Liver (tissue), 9 donors: ENCODE data around the gene ELP4. TPM values are rescaled to one million over a fixed set of nuclear protein-coding genes. Genes with fewer than 3 reads are reported as not detected.

Experiments
- DNase-seq: peaks from one replicate; pipeline ENCODE4 v3.0.0-alpha.2; 2017; ENCODE audit warnings: low spot score
- H3K27ac ChIP-seq, 2 donors: one replicate each; pipeline ENCODE4 v1.7.0; 2013; ENCODE audit warnings: inconsistent platforms in 2 of 2, low read length in 2 of 2, control low read depth in 1 of 2, low read depth in 1 of 2, mild to moderate bottlenecking in 1 of 2
- H3K27me3 ChIP-seq, 4 donors: one replicate each; pipeline versions ENCODE4 v1.6.1 to v1.7.0; 2013; ENCODE audit warnings: low read length in 3 of 4, inconsistent platforms in 1 of 4, mild to moderate bottlenecking in 1 of 4, moderate library complexity in 1 of 4; ENCODE audit not compliant: control insufficient read depth in 4 of 4, insufficient read depth in 4 of 4
- H3K36me3 ChIP-seq, 4 donors: one replicate each; pipeline versions ENCODE4 v1.6.1 to v1.7.0; 2013; ENCODE audit warnings: low read length in 3 of 4, mild to moderate bottlenecking in 3 of 4, low read depth in 1 of 4, moderate library complexity in 1 of 4; ENCODE audit not compliant: control insufficient read depth in 4 of 4, insufficient read depth in 3 of 4
- H3K4me1 ChIP-seq, 4 donors: one replicate each; pipeline versions ENCODE4 v1.6.1 to v1.7.0; 2013; ENCODE audit warnings: low read length in 3 of 4, mild to moderate bottlenecking in 3 of 4, moderate library complexity in 1 of 4; ENCODE audit not compliant: control insufficient read depth in 4 of 4, insufficient read depth in 4 of 4
- H3K4me3 ChIP-seq, 3 donors: one replicate each; pipeline versions ENCODE4 v1.6.1 to v1.7.0; 2013; ENCODE audit warnings: low read length in 3 of 3, control low read depth in 1 of 3, low read depth in 1 of 3, mild to moderate bottlenecking in 1 of 3
- H3K9ac ChIP-seq, 2 donors: one replicate each; pipeline ENCODE4 v1.7.0; 2013; ENCODE audit warnings: low read length in 2 of 2, mild to moderate bottlenecking in 2 of 2, moderate library complexity in 2 of 2, control low read depth in 1 of 2, low read depth in 1 of 2
- H3K9me3 ChIP-seq, 4 donors: one replicate each; pipeline versions ENCODE4 v1.6.1 to v1.7.0; 2013; ENCODE audit warnings: low read length in 3 of 4; ENCODE audit not compliant: control insufficient read depth in 4 of 4
- ATF3 ChIP-seq: IDR thresholded peaks from 2 replicates; pipeline ENCODE4 v1.6.1; 2016; ENCODE audit warnings: antibody characterized with exemption
- CTCF ChIP-seq: fragments of 150-350 bp; IDR thresholded peaks from 2 replicates; pipeline ENCODE4 v1.5.1; 2017; ENCODE audit warnings: improper control_type of control experiment, low read depth, low read length; ENCODE audit not compliant: missing input control
- FOXA1 ChIP-seq: IDR thresholded peaks from 2 replicates; pipeline ENCODE4 v1.6.1; 2016; ENCODE audit warnings: antibody characterized with exemption
- FOXA2 ChIP-seq: IDR thresholded peaks from 2 replicates; pipeline ENCODE4 v1.6.1; 2016; ENCODE audit warnings: antibody characterized with exemption
- GABPA ChIP-seq, 2 donors: IDR thresholded peaks in 1 of 2; conservative IDR thresholded peaks in 1 of 2; 2 replicates each; pipeline ENCODE4 v1.6.1; 2016; ENCODE audit warnings: antibody characterized with exemption in 2 of 2, mild to moderate bottlenecking in 1 of 2, moderate library complexity in 1 of 2
- HNF4A ChIP-seq, 2 donors: conservative IDR thresholded peaks; 2 replicates each; pipeline ENCODE4 v1.6.1; 2016; ENCODE audit warnings: antibody characterized with exemption in 2 of 2, mild to moderate bottlenecking in 2 of 2
- HNF4G ChIP-seq: IDR thresholded peaks from 2 replicates; pipeline ENCODE4 v1.6.1; 2016; ENCODE audit warnings: antibody characterized with exemption
- JUND ChIP-seq, 2 donors: IDR thresholded peaks; 2 replicates each; pipeline ENCODE4 v1.6.1; 2016; ENCODE audit warnings: antibody characterized with exemption in 2 of 2
- MAX ChIP-seq: IDR thresholded peaks from 2 replicates; pipeline ENCODE4 v1.6.1; 2016; ENCODE audit warnings: antibody characterized with exemption
- NR2F2 ChIP-seq: IDR thresholded peaks from 2 replicates; pipeline ENCODE4 v1.6.1; 2016; ENCODE audit warnings: antibody characterized with exemption
- RAD21 ChIP-seq, 2 donors: IDR thresholded peaks; 2 replicates each; pipeline ENCODE4 v1.6.1; 2016; ENCODE audit warnings: antibody characterized with exemption in 2 of 2, mild to moderate bottlenecking in 2 of 2
- REST ChIP-seq: IDR thresholded peaks from 2 replicates; pipeline ENCODE4 v1.6.1; 2016; ENCODE audit warnings: antibody characterized with exemption, mild to moderate bottlenecking
- RXRA ChIP-seq, 2 donors: IDR thresholded peaks; 2 replicates each; pipeline ENCODE4 v1.6.1; 2017 to 2018; ENCODE audit warnings: antibody characterized with exemption in 2 of 2, mild to moderate bottlenecking in 1 of 2
- SP1 ChIP-seq: IDR thresholded peaks from 2 replicates; pipeline ENCODE4 v1.6.1; 2018; ENCODE audit warnings: antibody characterized with exemption, mild to moderate bottlenecking
- TAF1 ChIP-seq: conservative IDR thresholded peaks from 2 replicates; pipeline ENCODE4 v1.6.1; 2016; ENCODE audit warnings: antibody characterized with exemption, mild to moderate bottlenecking
- YY1 ChIP-seq: IDR thresholded peaks from 2 replicates; pipeline ENCODE4 v1.6.1; 2016; ENCODE audit warnings: antibody characterized with exemption, mild to moderate bottlenecking
- ZBTB33 ChIP-seq: IDR thresholded peaks from 2 replicates; pipeline ENCODE4 v1.6.1; 2016; ENCODE audit warnings: antibody characterized with exemption
- WGBS: extraction: QIAGEN DNeasy Blood & Tissue Kit; methylation state at CpG from one replicate; pipeline ENCODE4 v1.1.7; 2013; 5-methylcytosine and 5-hydroxymethylcytosine counted together
- polyA plus RNA-seq, 2 donors: library from polyadenylated mRNA; stranded (reverse) in 1 of 2; unstranded in 1 of 2; fragments of 200-250 nt in 1 of 2; fragments of >200 nt in 1 of 2; fragmentation: Nextera tagmentation in 1 of 2; extraction: Ambion mirVana in 1 of 2; gene quantifications; one replicate each; pipeline versions ENCODE4 v1.2.1 to v1.2.3, GENCODE V29; 2013 to 2015
- total RNA-seq, 2 donors: library from RNA; depleted of rRNA; stranded (reverse); fragments of >200 nt; gene quantifications; one replicate each; pipeline ENCODE4 v1.2.3, GENCODE V29; 2014
- donor health status: healthy.
- donor health status: healthy.
- donor health status: healthy.
- donor health status: healthy.
- donor health status: healthy.

The ELP4 gene
- total and polyA plus RNA-seq, 4 donors = 6.0 to 18.8 (median 12.5) TPM

GRCh38 chr11:31711137-31711536, 201.6 kb downstream of the ELP4 start:
- Histone ChIP-seq H3K36me3 (peaks cover 0 to 2% (median 0%) of the 10 kb centered on the region in 4 donors), H3K9me3 (no peaks in the 10 kb centered on the region), H3K4me3 (no peak overlapping the region), H3K4me1 (no peaks in the 10 kb centered on the region), H3K27ac (no peak overlapping the region), H3K9ac (no peak overlapping the region), H3K27me3 (no peaks in the 10 kb centered on the region)
- TF ChIP-seq NR2F2 (no peak), FOXA2 (no peak), ZBTB33 (no peak), ATF3 (no peak), CTCF (no peak), SP1 (no peak), HNF4G (no peak), TAF1 (no peak), HNF4A (conservative IDR thresholded peaks at IDR 0.05) (no peak), FOXA1 (no peak), GABPA (IDR thresholded peaks at IDR 0.05 in 1 of 2, conservative IDR thresholded peaks at IDR 0.05 in 1 of 2) (no peak), JUND (IDR thresholded peaks at IDR 0.05) (no peak)
- 81% methylated on average over 2 of the region's 2 CpGs for WGBS
- no peak for DNase-seq

GRCh38 chr11:31712851-31713250, 203.3 kb downstream of the ELP4 start:
- Histone ChIP-seq H3K4me3 (no peak overlapping the region), H3K9ac (no peak overlapping the region), H3K27ac (no peak overlapping the region), H3K36me3 (no peaks in the 10 kb centered on the region), H3K9me3 (no peaks in the 10 kb centered on the region), H3K27me3 (no peaks in the 10 kb centered on the region), H3K4me1 (no peaks in the 10 kb centered on the region)
- no peak for DNase-seq
- 97% methylated on average over 2 of the region's 2 CpGs for WGBS
- TF ChIP-seq FOXA1 (no peak), JUND (IDR thresholded peaks at IDR 0.05) (no peak), RAD21 (IDR thresholded peaks at IDR 0.05) (no peak), HNF4A (conservative IDR thresholded peaks at IDR 0.05) (no peak)

GRCh38 chr11:31714840-31715239, 205.3 kb downstream of the ELP4 start:
- no peak for DNase-seq
- no peaks in the 10 kb centered on the region for H3K9me3 ChIP-seq
- no peaks in the 10 kb centered on the region for H3K27me3 ChIP-seq
- H3K4me3 ChIP-seq = no peak overlapping the region
- no peak overlapping the region for H3K9ac ChIP-seq
- TF ChIP-seq RXRA (IDR thresholded peaks at IDR 0.05) (no peak), FOXA2 (no peak), NR2F2 (no peak), REST (no peak), GABPA (IDR thresholded peaks at IDR 0.05 in 1 of 2, conservative IDR thresholded peaks at IDR 0.05 in 1 of 2) (no peak), ATF3 (no peak), TAF1 (no peak), JUND (IDR thresholded peaks at IDR 0.05) (no peak), MAX (no peak), SP1 (no peak), RAD21 (IDR thresholded peaks at IDR 0.05) (no peak), HNF4G (no peak), CTCF (no peak), HNF4A (conservative IDR thresholded peaks at IDR 0.05) (no peak), YY1 (no peak)
- H3K36me3 ChIP-seq = no peaks in the 10 kb centered on the region
- 95% methylated on average over 3 of the region's 3 CpGs for WGBS
- no peak overlapping the region for H3K27ac ChIP-seq
- H3K4me1 ChIP-seq = no peaks in the 10 kb centered on the region
